LoVo (cell line): ENCODE data around the gene CAMK4.

Experiments used
- DNase-seq: peaks from one replicate; pipeline ENCODE4 v3.0.0-alpha.2; 2016; ENCODE audit warnings: low spot score

Gene CAMK4

DNA sequence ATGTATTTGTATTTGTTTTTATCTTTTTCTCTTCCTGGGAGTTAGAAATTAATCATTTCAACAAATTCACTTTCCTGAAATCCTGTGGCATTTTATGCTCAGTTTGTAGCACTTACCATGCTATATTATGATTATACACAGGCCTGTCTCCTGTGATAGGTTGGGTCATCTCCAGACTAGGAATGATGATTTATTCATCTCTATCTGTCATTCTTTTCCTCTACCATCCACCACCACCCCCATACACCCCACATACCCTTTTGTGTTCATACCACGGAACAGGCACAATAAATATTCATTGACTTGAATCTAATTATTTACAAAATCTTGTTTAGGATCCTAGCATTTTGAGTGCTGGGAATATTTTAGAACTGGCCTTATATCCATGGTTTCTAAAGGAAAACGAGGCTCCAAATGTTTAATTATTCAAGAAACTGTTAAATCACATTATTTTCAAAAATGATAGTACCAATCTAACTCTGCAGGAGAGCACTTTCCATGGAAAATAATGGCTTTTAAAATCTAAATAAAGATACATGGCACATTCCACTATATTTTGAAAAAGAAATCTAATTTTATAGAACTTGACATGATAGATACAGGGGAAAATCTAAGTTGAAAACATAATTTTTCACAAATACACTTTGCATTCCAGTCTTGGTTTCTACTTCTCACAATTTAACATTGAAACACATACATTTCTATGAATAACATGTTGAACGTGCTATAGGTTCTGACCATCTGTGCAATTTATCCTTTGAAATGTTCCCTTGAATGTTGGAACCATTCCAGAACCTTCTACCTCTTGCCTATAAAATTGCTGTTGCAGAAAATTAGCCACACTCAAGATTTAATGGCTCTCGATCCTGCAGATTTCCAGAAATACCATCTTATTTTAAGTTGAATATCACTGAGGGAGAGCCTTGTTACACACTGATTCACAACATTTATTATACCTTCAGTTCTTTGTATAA lies 198.8 kb downstream of the CAMK4 start:
- no peak for DNase-seq

DNA sequence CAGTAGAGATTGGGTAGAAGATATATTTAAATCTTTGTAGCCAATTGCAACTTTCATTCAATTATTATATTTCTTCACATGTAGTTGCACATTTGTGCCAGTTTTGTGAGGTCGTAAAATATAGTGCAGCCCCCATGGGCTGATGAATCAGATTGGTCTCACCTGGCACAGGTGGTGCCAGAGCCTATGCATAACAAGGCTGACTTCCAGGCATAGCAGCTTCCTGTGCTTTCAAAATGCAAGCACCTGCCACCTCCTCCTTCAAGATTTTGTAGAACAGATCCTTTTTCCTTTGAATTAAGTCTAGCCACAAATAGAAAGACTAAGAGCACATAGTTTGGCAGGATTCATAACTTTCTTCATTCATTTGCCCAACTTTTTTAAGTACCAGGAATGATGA lies 201.0 kb downstream of the CAMK4 start:
- no peak for DNase-seq

DNA sequence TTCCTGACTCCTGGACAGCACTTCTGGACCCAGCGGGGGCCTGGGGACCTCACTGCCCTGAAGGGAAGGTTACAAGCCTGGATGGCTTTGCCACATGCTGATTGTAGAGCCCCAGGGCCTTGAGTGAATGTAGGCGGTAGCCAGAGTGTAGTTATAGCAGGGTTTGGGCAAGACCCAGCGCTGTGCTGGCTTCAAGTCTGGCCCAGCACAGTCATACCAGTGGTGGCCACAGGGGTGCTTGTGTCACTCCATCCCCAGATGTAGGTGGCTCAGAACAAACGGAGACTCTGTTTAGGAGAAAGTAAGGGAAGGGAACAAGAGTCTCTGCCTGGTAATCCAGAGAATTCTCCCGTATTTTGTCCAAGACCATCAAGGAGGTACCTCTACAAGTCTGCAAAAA lies 203.6 kb downstream of the CAMK4 start:
- DNase-seq: no peak

DNA sequence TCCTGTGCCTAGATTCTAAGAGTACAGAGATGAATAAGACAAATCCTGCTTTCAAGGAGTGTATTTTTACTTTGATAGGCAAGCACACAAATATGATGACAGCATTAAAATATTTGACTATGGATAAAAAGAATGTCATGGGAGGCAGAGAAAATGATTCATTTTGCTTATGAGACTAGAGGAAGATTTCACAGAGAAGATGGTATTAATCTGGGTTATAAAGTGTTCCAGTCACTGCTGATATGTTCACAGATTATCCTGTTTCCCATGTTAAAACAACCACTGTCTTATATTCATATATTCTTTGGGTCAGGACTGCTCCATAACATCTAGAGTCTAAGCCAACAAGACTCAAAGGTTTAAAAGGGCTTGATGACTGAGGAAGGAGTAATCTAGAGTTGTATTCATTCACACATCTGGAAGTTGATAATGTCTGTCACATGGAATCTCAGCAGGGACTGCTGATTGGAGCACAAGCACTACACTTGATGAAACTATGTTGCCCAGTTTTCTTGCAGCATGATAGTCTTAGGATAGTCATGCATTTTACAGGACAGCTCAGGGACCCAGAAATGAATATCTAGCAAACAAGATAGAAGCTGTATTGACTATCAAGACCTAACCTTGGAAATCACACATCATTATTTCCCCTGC lies 208.8 kb downstream of the CAMK4 start:
- DNase-seq: no peak

DNA sequence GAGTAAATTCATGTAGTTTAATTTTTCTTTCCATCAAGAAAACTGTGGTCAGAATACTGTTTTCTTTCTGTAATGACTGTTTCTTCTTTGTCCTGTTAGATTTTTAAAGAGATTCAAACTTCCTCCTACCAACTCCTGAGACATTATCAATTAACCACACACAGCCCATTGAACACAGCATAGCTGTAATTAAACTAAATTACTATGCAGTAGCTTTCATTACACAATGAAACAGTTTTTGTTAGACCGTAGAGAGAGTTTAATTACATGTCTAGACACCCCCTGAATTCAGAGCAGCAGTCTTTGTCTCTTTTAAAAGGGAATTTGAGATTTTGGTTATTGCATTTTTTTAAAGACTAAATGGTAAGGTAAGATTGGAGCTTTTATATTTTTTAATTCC lies 210.6 kb downstream of the CAMK4 start:
- no peak for DNase-seq

DNA sequence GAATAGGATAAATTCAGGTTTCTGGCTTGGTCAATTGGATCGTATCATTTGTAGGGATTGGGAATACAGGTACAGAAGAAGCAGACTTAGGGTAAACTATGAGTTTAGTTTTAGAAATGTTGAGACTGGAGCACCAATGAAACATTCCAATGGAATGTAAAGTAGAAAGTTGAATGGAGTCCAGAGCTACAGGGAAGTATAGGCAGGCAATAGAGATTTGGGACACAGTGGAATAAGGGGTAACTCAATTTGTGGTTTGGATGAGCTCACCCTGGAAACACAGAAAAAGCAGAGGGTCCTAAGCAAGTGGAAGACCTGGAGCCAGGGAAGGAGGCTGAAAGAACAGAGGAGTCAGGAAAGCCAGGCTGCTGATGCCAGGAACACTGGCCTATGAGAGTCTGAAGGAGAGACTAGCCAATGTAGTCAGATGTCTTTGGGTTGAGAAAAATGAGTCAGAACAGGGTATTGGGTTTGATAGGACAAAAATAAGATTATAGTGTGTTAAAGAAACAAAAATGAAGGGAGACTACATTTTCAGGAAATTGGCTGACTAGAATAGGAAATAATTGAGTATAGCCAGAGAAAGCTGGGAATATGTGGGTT lies 215.4 kb downstream of the CAMK4 start:
- DNase-seq: no peak

DNA sequence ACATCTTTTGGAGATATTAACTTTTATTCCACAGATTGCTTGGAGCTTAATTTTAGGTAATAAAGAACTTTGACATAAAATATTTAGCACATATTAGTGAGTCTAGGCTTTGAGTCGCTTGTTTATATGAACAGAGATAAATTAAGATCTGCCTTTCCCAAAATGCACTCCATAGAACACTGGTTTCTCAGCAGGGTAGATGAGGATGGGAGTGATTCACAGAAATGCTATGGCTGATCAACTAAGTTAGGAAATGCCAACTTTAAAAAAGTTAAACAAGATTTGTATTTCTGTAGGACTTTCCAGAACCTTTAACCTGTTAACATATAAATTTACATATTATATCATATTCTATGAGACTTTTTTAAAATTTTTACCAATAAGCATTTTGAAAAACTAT lies 222.9 kb downstream of the CAMK4 start:
- no peak for DNase-seq

DNA sequence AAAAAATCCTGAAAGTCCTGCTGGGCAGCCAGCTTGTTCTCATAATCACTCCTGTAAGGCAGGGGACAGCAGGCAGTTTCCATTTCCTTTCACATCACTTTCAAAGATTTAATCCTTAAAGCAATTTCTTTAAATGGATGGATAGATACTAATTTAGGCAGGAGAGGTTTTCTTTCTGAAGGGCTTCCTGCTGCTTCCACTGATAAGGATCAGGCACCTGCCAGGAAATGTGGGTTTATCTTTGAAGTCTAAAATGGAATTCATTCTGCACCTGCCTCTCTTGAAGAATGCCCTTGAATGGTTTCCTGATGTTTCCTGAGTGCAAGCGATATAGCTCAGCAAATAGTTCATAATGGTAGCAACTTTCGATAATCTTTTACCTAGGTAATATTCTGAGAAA lies 223.6 kb downstream of the CAMK4 start:
- DNase-seq: no peak

DNA sequence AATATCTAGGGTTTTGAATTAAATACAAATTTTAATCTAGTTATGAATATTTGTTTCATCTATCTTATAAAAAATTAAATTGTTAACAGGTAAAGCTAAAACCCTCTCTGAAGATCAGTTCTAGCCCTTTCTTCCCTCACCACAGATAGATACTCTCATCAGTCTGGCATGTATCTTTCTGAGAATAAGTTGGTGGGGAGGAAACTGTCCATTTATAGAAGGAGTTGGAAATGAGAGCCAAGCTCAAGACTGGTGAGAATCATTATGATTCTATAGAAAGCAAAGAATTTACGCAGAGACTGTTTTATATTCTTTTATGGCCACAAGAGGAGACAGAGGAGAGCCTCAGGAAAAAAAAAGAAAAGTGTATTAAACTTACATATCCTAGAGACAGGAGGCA lies 229.1 kb downstream of the CAMK4 start:
- DNase-seq: no peak

DNA sequence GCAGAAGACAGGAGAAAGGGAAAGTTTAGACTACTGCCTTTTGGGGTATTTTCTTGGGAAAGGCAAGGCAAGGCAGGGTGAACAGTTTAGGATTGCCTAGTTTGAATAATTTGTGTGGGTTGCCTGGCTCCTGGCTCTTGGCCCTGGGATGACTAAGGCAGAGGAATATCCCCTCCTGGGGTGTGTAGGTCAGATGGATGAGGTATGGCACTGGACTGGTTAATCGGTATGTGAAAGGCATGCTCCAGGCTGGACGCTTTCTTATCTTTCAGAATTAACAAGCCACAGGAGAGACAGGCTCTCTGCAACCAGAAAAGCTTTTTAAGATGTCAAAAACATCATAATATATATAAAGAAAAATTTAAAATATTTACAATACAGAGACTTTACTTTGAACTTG lies 229.6 kb downstream of the CAMK4 start:
- DNase-seq: no peak

DNA sequence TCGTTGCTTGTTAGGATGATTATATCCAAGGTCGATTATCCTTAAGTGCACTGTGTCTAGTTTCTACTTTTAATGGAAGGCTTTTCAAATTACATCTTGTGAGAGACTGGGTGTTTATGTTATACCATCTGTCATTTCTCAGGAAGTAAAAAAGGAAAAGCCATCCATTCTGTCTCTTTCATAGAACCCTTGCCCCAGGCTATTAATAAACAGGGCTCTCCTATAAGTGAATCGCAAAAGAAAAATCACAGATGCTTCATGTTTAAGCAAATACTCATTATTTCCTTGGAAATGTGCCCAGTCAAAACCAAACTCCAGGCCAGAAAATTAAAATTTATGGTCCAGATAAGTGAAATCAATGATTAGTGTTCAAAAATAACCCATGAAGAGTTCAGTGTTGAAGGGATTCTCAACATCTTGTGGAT lies 230.0 kb downstream of the CAMK4 start:
- no peak for DNase-seq

DNA sequence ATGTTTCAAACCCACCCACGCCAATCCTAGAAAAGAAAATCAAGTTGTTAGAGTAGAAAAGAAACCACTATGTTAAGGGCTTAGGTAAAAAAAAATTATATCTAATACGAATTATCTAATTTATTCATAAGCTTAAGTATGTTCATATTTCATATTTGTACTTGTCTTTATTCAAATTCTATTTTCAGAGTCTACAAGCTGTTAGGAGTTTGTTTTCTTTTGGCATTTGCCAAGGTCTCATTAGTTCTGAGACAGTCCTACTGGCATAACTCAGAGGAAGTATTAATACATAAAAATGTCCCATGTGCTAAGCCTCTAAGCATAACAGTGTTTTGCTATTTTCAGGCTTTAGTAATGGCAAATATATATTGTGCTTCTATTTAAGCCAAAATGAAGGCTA lies 230.6 kb downstream of the CAMK4 start:
- no peak for DNase-seq

DNA sequence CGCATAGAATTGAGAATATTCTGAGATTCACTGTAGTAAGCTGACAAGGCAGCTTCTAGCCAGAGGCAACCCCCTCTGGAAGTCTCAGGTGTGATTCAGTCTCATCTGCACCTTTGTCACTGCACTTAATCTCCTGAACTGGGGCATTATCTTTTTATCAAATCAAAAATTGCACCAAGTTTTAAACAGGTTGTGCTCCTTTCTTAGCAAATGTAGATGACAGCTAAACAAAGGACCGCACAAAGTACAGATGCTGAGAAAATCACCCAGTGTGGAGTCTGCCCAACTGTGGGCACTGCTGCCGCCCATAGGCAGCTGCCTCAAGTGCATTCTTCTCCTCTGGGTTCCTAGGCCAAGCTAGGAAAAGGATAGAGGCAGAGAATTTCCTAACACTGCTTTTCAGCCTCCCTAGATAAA lies 237.1 kb downstream of the CAMK4 start:
- DNase-seq: no peak

DNA sequence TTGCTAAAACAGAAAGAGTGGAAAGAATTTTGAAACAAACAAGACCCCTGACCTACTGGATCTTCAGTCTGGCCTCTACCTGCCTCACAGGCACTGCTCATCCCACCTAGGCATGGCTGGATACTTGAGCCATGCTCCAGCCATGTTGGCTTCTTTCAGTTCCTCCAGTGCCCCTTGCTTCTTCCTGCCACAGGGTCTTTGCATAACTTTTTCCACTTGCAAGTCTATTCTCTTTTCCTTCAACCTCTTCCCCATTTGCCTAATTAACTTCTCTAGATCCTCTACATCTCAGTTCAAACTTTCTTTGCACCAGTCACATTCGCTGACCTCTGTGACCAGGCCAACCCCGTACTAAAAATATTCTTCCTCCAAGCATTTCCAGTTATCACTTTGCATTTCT lies 237.8 kb downstream of the CAMK4 start:
- no peak for DNase-seq

DNA sequence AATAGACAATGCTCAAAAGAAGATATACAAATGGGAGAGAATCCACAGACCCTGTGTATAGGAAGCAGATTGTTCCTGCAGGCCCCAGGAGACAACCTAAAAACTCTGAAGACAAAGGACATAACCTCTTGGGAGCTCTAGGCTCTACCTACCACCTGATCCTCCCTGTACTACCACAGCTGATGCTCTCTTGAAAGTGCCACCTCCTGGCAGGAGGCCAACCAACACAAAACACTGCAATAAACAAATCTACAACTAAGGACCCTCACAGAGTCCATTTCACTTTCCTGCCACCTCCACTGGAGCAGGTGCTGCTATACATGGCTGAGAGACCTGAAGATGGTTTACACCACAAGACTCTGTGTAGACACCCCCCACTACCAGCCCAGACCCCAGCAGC lies 239.1 kb downstream of the CAMK4 start:
- no peak for DNase-seq

DNA sequence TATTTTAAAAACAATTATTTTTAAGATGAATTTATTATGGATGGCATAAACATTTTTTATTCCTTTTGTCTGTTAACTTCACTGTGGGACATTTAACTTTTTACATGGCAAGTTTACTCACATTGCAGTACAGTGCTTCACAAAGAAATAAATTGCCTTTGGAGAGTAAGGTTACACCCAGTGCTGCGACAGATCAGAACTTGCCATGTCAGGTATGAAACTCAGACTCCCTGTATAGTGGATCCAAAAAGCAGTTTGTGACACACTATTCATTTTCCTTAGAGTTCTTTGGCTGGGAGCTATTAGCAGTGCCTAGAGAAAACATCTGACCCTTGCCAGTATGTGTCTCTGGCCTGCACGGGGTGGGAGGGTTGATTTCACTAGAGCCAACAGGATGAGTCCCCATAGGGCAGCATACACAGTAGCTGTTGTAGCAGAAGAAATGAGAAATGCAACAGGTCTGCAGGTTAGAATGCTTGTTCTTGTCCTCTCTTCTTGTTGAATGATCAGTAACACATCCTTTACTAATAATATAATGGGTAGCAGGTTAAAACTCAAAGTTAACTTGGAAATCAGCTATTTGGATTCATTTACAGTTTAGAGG lies 245.2 kb downstream of the CAMK4 start:
- no peak for DNase-seq

DNA sequence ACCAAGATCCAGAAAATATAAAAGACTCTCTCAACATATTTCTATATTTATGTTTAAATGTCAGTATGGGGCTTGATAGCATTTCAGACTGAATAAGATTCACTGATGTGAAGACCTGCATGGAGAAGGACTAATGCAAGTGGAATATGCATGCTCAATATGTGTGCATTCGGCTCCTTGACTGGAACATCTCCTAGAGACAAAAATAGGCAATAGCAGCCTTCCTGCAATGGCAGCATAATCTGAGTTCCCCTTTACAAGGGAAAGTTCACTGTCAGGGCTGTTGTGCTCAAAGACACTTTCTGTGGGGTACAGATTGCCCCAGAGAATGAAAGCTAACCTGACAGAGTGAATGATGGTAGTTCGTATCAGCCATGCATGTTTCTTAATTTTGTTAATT lies 245.7 kb downstream of the CAMK4 start:
- no peak for DNase-seq

DNA sequence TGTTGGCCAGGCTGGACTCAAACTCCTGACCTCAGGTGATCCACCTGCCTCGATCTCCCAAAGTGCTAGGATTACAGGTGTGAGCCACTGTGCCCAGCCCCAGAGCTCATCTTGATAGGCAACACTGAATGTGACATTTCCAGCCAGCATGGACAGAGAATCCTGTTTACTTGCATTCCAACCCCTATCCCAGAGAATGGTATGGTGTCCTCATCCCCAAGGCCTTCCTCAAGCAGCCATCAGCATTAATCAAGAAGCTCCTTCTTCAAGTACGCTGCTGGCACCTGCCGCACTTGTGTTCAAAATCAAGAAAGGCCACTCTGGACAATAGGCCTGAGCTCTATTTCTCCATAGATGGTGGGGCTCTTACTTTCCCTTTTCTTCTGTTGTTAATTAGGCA lies 247.9 kb downstream of the CAMK4 start:
- DNase-seq: no peak

DNA sequence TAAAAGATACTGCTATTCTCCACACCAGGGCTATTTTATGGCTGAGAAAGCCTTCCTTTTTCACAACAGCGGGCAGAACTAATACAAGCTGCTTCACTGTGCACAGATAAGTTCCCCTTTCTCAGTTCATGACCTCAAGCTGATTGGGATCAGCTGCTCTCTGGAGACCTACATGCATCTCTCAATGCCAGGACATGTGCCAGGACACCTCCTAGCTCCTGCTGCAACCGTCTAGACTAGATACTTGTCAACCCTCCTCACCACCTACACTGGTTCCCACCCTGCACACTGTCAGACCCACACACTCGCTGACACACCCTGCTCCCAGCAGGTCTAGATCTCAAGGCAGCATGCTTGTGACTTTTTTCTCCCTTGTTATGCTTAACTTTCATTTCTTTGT lies 248.4 kb downstream of the CAMK4 start:
- no peak for DNase-seq

DNA sequence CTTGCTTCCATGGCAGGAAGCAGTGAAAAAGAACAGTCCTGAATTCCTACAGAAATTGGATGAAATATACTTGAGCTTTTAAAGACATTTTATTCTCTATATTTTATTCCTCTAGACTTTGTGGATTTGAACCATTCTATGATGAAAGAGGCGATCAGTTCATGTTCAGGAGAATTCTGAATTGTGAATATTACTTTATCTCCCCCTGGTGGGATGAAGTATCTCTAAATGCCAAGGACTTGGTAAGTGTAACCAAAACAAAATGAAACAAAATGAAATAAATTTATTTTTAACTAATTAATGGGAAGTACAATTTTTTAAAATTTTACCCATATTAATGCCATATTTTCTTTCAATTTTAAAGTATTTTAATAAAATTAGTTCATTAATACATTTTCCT lies 254.1 kb downstream of the CAMK4 start:
- DNase-seq: no peak

DNA sequence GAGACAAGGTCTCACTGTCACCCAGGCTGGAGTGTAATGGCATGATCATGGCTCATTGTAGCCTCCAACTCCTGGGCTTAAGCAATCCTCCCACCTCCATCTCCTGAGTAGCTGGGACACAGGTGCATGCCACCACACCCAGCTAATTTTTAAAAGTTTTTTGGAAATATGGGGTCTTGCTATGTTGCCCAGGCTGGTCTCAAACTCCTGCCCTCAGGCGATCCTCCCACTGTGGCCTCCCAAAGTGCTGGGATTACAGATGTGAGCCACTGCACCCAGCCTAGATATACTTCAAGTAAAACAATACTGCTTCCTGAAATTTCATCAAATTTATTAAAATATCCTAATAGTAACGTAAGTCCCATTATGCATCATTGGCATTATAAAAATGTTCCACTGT lies 254.7 kb downstream of the CAMK4 start:
- DNase-seq: no peak

DNA sequence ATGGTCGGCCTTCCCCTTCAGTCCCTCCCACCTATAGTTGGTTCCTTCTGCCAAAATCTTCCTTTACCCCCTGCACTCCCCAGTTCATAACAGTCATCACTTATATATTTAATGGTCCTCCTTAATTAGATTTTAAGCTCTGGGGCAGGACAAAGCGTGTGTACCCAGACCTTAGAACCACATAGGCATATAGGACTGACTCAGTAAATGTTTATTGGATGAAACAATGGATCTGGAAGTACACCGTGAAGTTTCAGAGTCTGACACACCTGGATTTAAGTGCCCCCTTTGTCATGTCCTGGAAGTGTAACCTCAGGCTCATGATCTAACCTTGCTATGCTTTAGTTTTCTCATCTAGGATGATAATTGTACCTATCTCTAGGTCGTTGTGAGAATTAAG lies 256.2 kb downstream of the CAMK4 start:
- DNase-seq: no peak

DNA sequence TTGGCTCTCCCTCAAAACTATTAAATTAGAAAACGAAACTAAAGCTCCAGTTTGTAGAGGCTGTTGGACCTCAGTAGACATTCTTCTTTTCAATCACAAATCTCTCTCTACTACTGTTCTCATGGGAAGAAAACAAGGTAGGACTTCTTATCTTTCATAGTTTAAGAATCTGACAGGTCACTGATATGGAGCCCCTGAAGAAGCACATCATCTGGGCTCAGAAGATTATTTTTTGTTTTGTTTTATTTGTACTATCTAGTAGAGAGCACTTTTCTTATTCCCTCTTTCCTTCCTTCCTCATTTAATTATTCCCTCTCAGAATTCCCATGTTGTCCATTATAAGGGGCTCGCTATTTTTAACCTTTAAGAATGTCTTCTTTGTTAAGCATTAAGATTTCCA lies 261.9 kb downstream of the CAMK4 start:
- no peak for DNase-seq
